HepG2 (cell line): ENCODE results near the gene PRDX5. TPM values are rescaled to one million over a fixed set of nuclear protein-coding genes. Genes with fewer than 3 reads are reported as not detected.

ENCODE experiments used
- CBX2 ChIP-seq, 2 experiments: fragments of 200-600 bp in 1 of 2; sonication (generic); formaldehyde crosslinking in 1 of 2; IDR thresholded peaks; 2 replicates each; pipeline versions ENCODE4 v1.7.0 to v1.8.1; 2018 to 2022; ENCODE audit warnings: low read depth in 2 of 2, low read length in 1 of 2, mild to moderate bottlenecking in 1 of 2, missing genetic modification reagents in 1 of 2
- FOSL2 ChIP-seq: sonication (generic); formaldehyde crosslinking; IDR thresholded peaks from 2 replicates; pipeline ENCODE4 v1.4.0; 2020; ENCODE audit warnings: missing genetic modification reagents
- GABPA ChIP-seq, 2 experiments: IDR thresholded peaks; 2 replicates each; pipeline ENCODE4 v1.6.1; 2011 to 2016; ENCODE audit warnings: low read depth in 2 of 2, low read length in 1 of 2, missing biosample characterization in 1 of 2, missing genetic modification characterization in 1 of 2
- HDAC1 ChIP-seq: sonication (generic); formaldehyde crosslinking; IDR thresholded peaks from 2 replicates; pipeline ENCODE4 v1.5.1; 2020; ENCODE audit warnings: mild to moderate bottlenecking, missing genetic modification reagents
- JDP2 ChIP-seq: sonication (generic); formaldehyde crosslinking; IDR thresholded peaks from 2 replicates; pipeline ENCODE4 v1.8.1; 2022; ENCODE audit warnings: missing genetic modification reagents, borderline replicate concordance
- JUN ChIP-seq: sonication (generic); formaldehyde crosslinking; IDR thresholded peaks from 2 replicates; pipeline ENCODE4 v1.4.0; 2020; ENCODE audit warnings: mild to moderate bottlenecking, missing genetic modification reagents
- KDM5B ChIP-seq: sonication (generic); formaldehyde crosslinking; IDR thresholded peaks from 2 replicates; pipeline ENCODE4 v1.4.0; 2020; ENCODE audit warnings: missing genetic modification reagents, mild to moderate bottlenecking, borderline replicate concordance
- MAFF ChIP-seq: IDR thresholded peaks from 2 replicates; pipeline ENCODE4 v1.6.1; 2011; ENCODE audit warnings: low read depth, low read length, improper control_type of control experiment
- NKX3-1 ChIP-seq: sonication (generic); formaldehyde crosslinking; IDR thresholded peaks from 2 replicates; pipeline ENCODE4 v1.5.0; 2020; ENCODE audit warnings: missing genetic modification reagents
- PHF8 ChIP-seq: sonication (generic); formaldehyde crosslinking; IDR thresholded peaks from 2 replicates; pipeline ENCODE4 v1.5.0; 2020; ENCODE audit warnings: missing genetic modification reagents
- RBFOX2 ChIP-seq: fragments of 200-400 bp; formaldehyde crosslinking; IDR thresholded peaks from 2 replicates; pipeline ENCODE4 v1.6.1; 2017; ENCODE audit warnings: low read depth, mild to moderate bottlenecking, low read length
- SALL1 ChIP-seq: sonication (generic); formaldehyde crosslinking; IDR thresholded peaks from 2 replicates; pipeline ENCODE4 v1.8.0; 2022; ENCODE audit warnings: mild to moderate bottlenecking, missing genetic modification reagents
- YEATS4 ChIP-seq: sonication (generic); formaldehyde crosslinking; IDR thresholded peaks from 2 replicates; pipeline ENCODE4 v1.4.0; 2020; ENCODE audit warnings: missing genetic modification reagents, borderline replicate concordance
- ZFX ChIP-seq: sonication (generic); formaldehyde crosslinking; IDR thresholded peaks from 2 replicates; pipeline ENCODE4 v1.4.0; 2020; ENCODE audit warnings: mild to moderate bottlenecking, low read depth, missing genetic modification reagents, moderate library complexity
- ZKSCAN1 ChIP-seq: fragments of 150-350 bp; IDR thresholded peaks from 2 replicates; pipeline ENCODE4 v1.6.1; 2014; ENCODE audit warnings: low read length
- ZNF354B ChIP-seq: sonication (generic); formaldehyde crosslinking; IDR thresholded peaks from 2 replicates; pipeline ENCODE4 v1.8.0; 2022; ENCODE audit warnings: mild to moderate bottlenecking, missing genetic modification reagents
- ZNF589 ChIP-seq: sonication (generic); formaldehyde crosslinking; conservative IDR thresholded peaks from 2 replicates; pipeline ENCODE4 v1.8.0; 2022; ENCODE audit warnings: mild to moderate bottlenecking, moderate library complexity, missing genetic modification reagents
- ZNF747 ChIP-seq: sonication (generic); formaldehyde crosslinking; IDR thresholded peaks from 2 replicates; pipeline ENCODE4 v1.8.1; 2023; ENCODE audit warnings: missing genetic modification reagents, mild to moderate bottlenecking, borderline replicate concordance
- ZNF83 ChIP-seq: sonication (generic); formaldehyde crosslinking; IDR thresholded peaks from 2 replicates; pipeline ENCODE4 v1.4.0; 2020; ENCODE audit warnings: missing genetic modification reagents, mild to moderate bottlenecking, borderline replicate concordance
- polyA plus RNA-seq, 8 experiments: library from polyadenylated mRNA; depleted of rRNA in 3 of 8; stranded (reverse) in 7 of 8; unstranded in 1 of 8; fragments of >200 nt; fragmentation: Illumina TruSeq in 4 of 8; extraction: Trizol in 4 of 8; gene quantifications; 2 replicates each; pipeline versions ENCODE4 v1.2.1 to v1.2.3, GENCODE V29; 2011 to 2016; ENCODE audit warnings: low read depth in 4 of 8, missing spikeins in 1 of 8, mixed read lengths in 1 of 8; ENCODE audit not compliant: insufficient read depth in 1 of 8
- total RNA-seq, 5 experiments: library from RNA; depleted of rRNA; stranded (reverse); fragments of >200 nt; fragmentation: Illumina TruSeq; extraction: Trizol; gene quantifications; 2 replicates each; pipeline ENCODE4 v1.2.3, GENCODE V29; 2016; ENCODE audit warnings: low read depth in 1 of 5
- TF ChIP-seq, protein P1 (sequence below): sonication (generic); formaldehyde crosslinking; IDR thresholded peaks from 2 replicates; pipeline ENCODE4 v1.4.0; 2020; ENCODE audit warnings: missing genetic modification reagents, borderline replicate concordance
- TF ChIP-seq, protein P2 (sequence below): sonication (generic); formaldehyde crosslinking; IDR thresholded peaks from 2 replicates; pipeline ENCODE4 v1.8.1; 2023; ENCODE audit warnings: mild to moderate bottlenecking, missing genetic modification reagents
- TF ChIP-seq, protein P3 (sequence below): sonication (generic); formaldehyde crosslinking; IDR thresholded peaks from 2 replicates; pipeline ENCODE4 v1.8.1; 2023; ENCODE audit warnings: mild to moderate bottlenecking, missing genetic modification reagents, borderline replicate concordance

The PRDX5 gene
- total and polyA plus RNA-seq, 2 of the 13 experiments (the other 11 are each of a cell fraction or from before 2014, with no cell fraction given) = 215 to 311 TPM

DNA sequence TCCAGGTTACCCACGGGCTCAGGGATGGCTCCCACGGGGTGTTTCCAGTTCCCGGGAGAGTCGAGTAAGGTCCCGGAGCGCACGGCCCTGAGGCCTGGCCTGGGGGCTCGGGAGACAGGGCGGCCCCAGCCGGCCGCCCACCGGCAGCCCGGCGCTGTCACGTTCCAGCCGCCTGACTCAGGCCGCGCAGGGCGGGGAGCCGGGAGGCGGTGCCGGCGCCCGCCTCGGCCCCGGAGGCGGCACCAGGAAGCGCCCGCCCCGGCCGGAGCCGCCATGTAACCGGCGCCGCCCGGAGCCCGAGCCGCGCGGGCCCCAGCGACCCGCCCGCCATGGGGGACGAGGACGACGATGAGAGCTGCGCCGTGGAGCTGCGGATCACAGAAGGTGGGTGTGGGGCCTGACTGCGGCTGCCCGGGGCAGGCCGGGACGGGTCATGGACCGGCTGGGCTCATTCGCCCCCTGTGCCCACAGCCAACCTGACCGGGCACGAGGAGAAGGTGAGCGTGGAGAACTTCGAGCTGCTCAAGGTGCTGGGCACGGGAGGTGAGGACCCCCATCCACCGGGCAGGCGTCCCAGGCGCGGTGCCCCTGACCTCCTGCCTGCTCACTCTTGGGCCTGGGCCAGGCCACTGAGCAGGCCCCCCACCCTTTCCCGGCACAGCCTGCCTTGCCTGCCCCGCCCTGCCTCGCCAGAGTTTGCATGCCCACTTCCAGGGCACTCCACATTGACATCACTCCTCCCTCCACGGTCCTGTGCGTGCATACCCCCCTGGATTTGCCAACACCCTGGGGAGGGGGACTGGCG is 41.2 kb downstream of the PRDX5 start, which contains the start of gene RPS6KA4 (continued):
- TF ChIP-seq, protein P1, sequence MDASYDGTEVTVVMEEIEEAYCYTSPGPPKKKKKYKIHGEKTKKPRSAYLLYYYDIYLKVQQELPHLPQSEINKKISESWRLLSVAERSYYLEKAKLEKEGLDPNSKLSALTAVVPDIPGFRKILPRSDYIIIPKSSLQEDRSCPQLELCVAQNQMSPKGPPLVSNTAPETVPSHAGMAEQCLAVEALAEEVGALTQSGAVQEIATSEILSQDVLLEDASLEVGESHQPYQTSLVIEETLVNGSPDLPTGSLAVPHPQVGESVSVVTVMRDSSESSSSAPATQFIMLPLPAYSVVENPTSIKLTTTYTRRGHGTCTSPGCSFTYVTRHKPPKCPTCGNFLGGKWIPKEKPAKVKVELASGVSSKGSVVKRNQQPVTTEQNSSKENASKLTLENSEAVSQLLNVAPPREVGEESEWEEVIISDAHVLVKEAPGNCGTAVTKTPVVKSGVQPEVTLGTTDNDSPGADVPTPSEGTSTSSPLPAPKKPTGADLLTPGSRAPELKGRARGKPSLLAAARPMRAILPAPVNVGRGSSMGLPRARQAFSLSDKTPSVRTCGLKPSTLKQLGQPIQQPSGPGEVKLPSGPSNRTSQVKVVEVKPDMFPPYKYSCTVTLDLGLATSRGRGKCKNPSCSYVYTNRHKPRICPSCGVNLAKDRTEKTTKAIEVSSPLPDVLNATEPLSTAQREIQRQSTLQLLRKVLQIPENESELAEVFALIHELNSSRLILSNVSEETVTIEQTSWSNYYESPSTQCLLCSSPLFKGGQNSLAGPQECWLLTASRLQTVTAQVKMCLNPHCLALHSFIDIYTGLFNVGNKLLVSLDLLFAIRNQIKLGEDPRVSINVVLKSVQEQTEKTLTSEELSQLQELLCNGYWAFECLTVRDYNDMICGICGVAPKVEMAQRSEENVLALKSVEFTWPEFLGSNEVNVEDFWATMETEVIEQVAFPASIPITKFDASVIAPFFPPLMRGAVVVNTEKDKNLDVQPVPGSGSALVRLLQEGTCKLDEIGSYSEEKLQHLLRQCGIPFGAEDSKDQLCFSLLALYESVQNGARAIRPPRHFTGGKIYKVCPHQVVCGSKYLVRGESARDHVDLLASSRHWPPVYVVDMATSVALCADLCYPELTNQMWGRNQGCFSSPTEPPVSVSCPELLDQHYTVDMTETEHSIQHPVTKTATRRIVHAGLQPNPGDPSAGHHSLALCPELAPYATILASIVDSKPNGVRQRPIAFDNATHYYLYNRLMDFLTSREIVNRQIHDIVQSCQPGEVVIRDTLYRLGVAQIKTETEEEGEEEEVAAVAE (CRISPR knock-in tag) = no peak
- TF ChIP-seq CBX2 (IDR thresholded peaks at IDR 0.05; ENCODE audit: low read depth, low read length) = no peak
- TF ChIP-seq CBX2 (CRISPR knock-in tag; IDR thresholded peaks at IDR 0.05; ENCODE audit: low read depth) = no peak
- 0 out of 2 replicates have a peak, but pooled peaks have one; percentile 37 for TF ChIP-seq ZNF589 (CRISPR knock-in tag)
- TF ChIP-seq GABPA (IDR thresholded peaks at IDR 0.05; ENCODE audit: low read depth, low read length) = no peak
- TF ChIP-seq GABPA (CRISPR knock-in tag; IDR thresholded peaks at IDR 0.05; ENCODE audit: low read depth) = no peak
- TF ChIP-seq, protein P2, sequence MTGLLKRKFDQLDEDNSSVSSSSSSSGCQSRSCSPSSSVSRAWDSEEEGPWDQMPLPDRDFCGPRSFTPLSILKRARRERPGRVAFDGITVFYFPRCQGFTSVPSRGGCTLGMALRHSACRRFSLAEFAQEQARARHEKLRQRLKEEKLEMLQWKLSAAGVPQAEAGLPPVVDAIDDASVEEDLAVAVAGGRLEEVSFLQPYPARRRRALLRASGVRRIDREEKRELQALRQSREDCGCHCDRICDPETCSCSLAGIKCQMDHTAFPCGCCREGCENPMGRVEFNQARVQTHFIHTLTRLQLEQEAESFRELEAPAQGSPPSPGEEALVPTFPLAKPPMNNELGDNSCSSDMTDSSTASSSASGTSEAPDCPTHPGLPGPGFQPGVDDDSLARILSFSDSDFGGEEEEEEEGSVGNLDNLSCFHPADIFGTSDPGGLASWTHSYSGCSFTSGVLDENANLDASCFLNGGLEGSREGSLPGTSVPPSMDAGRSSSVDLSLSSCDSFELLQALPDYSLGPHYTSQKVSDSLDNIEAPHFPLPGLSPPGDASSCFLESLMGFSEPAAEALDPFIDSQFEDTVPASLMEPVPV (CRISPR knock-in tag) = no peak
- TF ChIP-seq RBFOX2 = peak; percentile 76
- TF ChIP-seq HDAC1 (CRISPR knock-in tag) = 0 out of 2 replicates have a peak, but pooled peaks have one; percentile 36
- 0 out of 2 replicates have a peak, but pooled peaks have one; percentile 49 for TF ChIP-seq KDM5B (CRISPR knock-in tag)
- TF ChIP-seq, protein P3, sequence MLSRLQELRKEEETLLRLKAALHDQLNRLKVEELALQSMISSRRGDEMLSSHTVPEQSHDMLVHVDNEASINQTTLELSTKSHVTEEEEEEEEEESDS (CRISPR knock-in tag) = 0 out of 2 replicates have a peak, but pooled peaks have one; percentile 41
- peak; percentile 44; the same call in 1 of the 2 replicates for TF ChIP-seq SALL1 (CRISPR knock-in tag)
- peak; percentile 82 for TF ChIP-seq PHF8 (CRISPR knock-in tag)
- no peak for TF ChIP-seq JDP2 (CRISPR knock-in tag)
- no peak for TF ChIP-seq MAFF
- TF ChIP-seq YEATS4 (CRISPR knock-in tag) = peak; percentile 64; the same call in 1 of the 2 replicates
- TF ChIP-seq ZNF747 (CRISPR knock-in tag) = no peak
- TF ChIP-seq ZNF354B (CRISPR knock-in tag) = 0 out of 2 replicates have a peak, but pooled peaks have one; percentile 32
- TF ChIP-seq ZFX (CRISPR knock-in tag) = peak; percentile 55
- TF ChIP-seq NKX3-1 (CRISPR knock-in tag) = no peak
- no peak for TF ChIP-seq ZKSCAN1
- peak; percentile 20; the same call in 1 of the 2 replicates for TF ChIP-seq FOSL2 (CRISPR knock-in tag)
- TF ChIP-seq JUN (CRISPR knock-in tag) = no peak
- no peak for TF ChIP-seq ZNF83 (CRISPR knock-in tag)
